CD4-positive, alpha-beta T cell (primary cell): ENCODE data around the gene ZNF697. TPM values are rescaled to one million over a fixed set of nuclear protein-coding genes. Genes with fewer than 3 reads are reported as not detected.

Experiments
- ATAC-seq: fragments of 200-7000 bp; cut with Tn5 transposase; one replicate; pipeline ENCODE4 v1.10.0; 2022; ENCODE audit warnings: mild to moderate bottlenecking; ENCODE audit not compliant: poor library complexity
- CTCF ChIA-PET: fragments of 350-600 bp; sonication (Branson Sonifier 250); formaldehyde crosslinking; loops from one replicate; lab custom pipeline; 2021; ENCODE audit warnings: antibody characterized with exemption, inconsistent platforms; lab: Charles Lee
- POLR2A ChIA-PET: fragments of 350-600 bp; sonication (Branson Sonifier 250); formaldehyde crosslinking; loops from one replicate; lab custom pipeline; 2021; ENCODE audit warnings: antibody characterized with exemption, inconsistent platforms; lab: Charles Lee
- DNase-seq, 14 experiments: peaks; one replicate each; pipeline ENCODE4 v3.0.0-alpha.2; 2013 to 2020; ENCODE audit warnings: mixed read lengths in 2 of 14
- H3K27ac ChIP-seq, 2 donors: one replicate each; pipeline versions ENCODE4 v1.5.1 to v1.7.0; 2013; ENCODE audit warnings: low read length in 2 of 2, low read depth in 1 of 2, mild to moderate bottlenecking in 1 of 2
- H3K27me3 ChIP-seq, 2 experiments: 1 replicate in 1 of 2; 2 replicates in 1 of 2; pipeline versions ENCODE4 v1.6.1 to v1.7.0; 2013; ENCODE audit warnings: low read length in 2 of 2, control low read depth in 1 of 2, mild to moderate bottlenecking in 1 of 2, moderate library complexity in 1 of 2; ENCODE audit not compliant: insufficient read depth in 2 of 2, control insufficient read depth in 1 of 2
- H3K36me3 ChIP-seq: one replicate; pipeline ENCODE4 v1.6.1; 2013; ENCODE audit warnings: low read length, control low read depth; ENCODE audit not compliant: insufficient read depth
- H3K4me1 ChIP-seq: one replicate; pipeline ENCODE4 v1.6.1; 2013; ENCODE audit warnings: low read length, control low read depth; ENCODE audit not compliant: insufficient read depth
- H3K4me3 ChIP-seq: one replicate; pipeline ENCODE4 v1.5.1; 2013; ENCODE audit warnings: mild to moderate bottlenecking, low read length, moderate library complexity
- H3K9me3 ChIP-seq, 2 experiments: 1 replicate in 1 of 2; 2 replicates in 1 of 2; pipeline versions ENCODE4 v1.6.1 to v1.7.0; 2013; ENCODE audit warnings: low read length in 2 of 2, mild to moderate bottlenecking in 2 of 2, control low read depth in 1 of 2, moderate library complexity in 1 of 2; ENCODE audit not compliant: control insufficient read depth in 1 of 2, insufficient read depth in 1 of 2
- H3K27ac Mint-ChIP-seq: one replicate; pipeline ENCODE4 v1.8.0; 2020; ENCODE audit warnings: mixed read lengths
- H3K27me3 Mint-ChIP-seq: one replicate; pipeline ENCODE4 v1.8.0; 2021; ENCODE audit warnings: mixed read lengths
- H3K36me3 Mint-ChIP-seq: one replicate; pipeline ENCODE4 v1.8.0; 2021; ENCODE audit warnings: low read depth, mixed read lengths
- H3K4me1 Mint-ChIP-seq: one replicate; pipeline ENCODE4 v1.8.0; 2021; ENCODE audit warnings: low read depth, mixed read lengths
- H3K4me3 Mint-ChIP-seq: one replicate; pipeline ENCODE4 v1.8.0; 2020; ENCODE audit warnings: mild to moderate bottlenecking, mixed read lengths
- H3K9me3 Mint-ChIP-seq: one replicate; pipeline ENCODE4 v1.8.0; 2020; ENCODE audit warnings: mixed read lengths
- CTCF ChIP-seq: fragments of 200-600 bp; IDR thresholded peaks from one replicate; pipeline ENCODE4 v1.8.0; 2022; ENCODE audit warnings: antibody characterized with exemption, mild to moderate bottlenecking
- intact Hi-C, 2 experiments: fragments of 100-400 bp; cut with DNase I in 1 of 2; cut with micrococcal nuclease in 1 of 2; formaldehyde crosslinking; loops; one replicate each; pipeline versions ENCODE4 v1.15.1 to v1.9.0; 2023 to 2025; cut with DNase I, micrococcal nuclease
- total RNA-seq, 174 experiments: library from RNA in 2 of 174; stranded (reverse) in 2 of 174; gene quantifications; one replicate each; pipeline ENCODE4 v1.2.3 and lab custom pipeline; 2021 to 2026

The ZNF697 gene
- total RNA-seq, 2 experiments from 2014 or later, result 0.05 to 0.06 TPM

- ATAC-seq (no peak), DNase-seq (no peak)
- H3K27me3 ChIP-seq, result peaks cover 30 to 44% of the 10 kb centered on the region in 2 experiments
- no peak overlapping the region for H3K4me3 Mint-ChIP-seq
- TF ChIP-seq CTCF, result no peak
- no peaks in the 10 kb centered on the region for H3K36me3 ChIP-seq
- intact Hi-C loops, result no loop called here
- H3K4me1 ChIP-seq, result peaks cover 6% of the 10 kb centered on the region
- H3K9me3 ChIP-seq, result peaks cover 0 to 8% of the 10 kb centered on the region in 2 experiments
- no peaks in the 10 kb centered on the region for H3K36me3 Mint-ChIP-seq
- no peak overlapping the region for H3K27ac ChIP-seq
- peaks cover 84% of the 10 kb centered on the region for H3K27me3 Mint-ChIP-seq
- ChIA-PET POLR2A (no interaction called here), CTCF (no interaction called here)
- no peak overlapping the region for H3K27ac Mint-ChIP-seq
- H3K4me1 Mint-ChIP-seq, result peaks cover 5% of the 10 kb centered on the region
- no peaks in the 10 kb centered on the region for H3K9me3 Mint-ChIP-seq
- no peak overlapping the region for H3K4me3 ChIP-seq
Measured at GRCh38 chr1:119651133-119651532, 3.1 kb upstream of the ZNF697 start.

DNA sequence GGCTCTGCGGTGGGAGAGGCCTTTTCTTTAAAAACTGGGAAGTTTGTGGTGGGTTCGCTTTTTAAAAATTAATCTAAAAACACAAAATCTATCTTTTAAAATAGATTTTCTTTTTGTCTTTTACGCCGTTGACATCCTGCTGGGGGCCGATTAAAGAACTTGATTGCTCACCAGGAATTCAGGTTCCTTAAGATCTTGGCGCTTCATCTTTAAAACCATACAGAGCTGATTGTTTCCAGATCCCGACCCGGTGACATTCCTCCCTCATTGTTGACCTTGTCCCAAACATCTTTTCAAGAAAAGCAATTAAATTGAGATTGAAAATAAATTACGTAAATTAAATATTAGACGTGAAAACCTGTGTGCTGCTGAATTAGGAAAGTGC lies 546 bp upstream of the ZNF697 start:
- intact Hi-C loops, result no loop called here
- ChIA-PET CTCF (no interaction called here), POLR2A (no interaction called here)
- Histone ChIP-seq H3K36me3 (no peaks in the 10 kb centered on the region), H3K4me3 (peak overlapping the region; percentile 38), H3K27ac (no peak overlapping the region), H3K9me3 (peaks cover 0 to 8% of the 10 kb centered on the region in 2 experiments), H3K27me3 (peaks cover 30 to 52% of the 10 kb centered on the region in 2 experiments), H3K4me1 (peaks cover 6% of the 10 kb centered on the region)
- Mint-ChIP-seq H3K27ac (no peak overlapping the region), H3K4me1 (peaks cover 5% of the 10 kb centered on the region), H3K36me3 (no peaks in the 10 kb centered on the region), H3K27me3 (peaks cover 88% of the 10 kb centered on the region), H3K9me3 (no peaks in the 10 kb centered on the region), H3K4me3 (peak overlapping the region; percentile 17)
- no peak for DNase-seq
- no peak for TF ChIP-seq CTCF
- no peak for ATAC-seq

DNA sequence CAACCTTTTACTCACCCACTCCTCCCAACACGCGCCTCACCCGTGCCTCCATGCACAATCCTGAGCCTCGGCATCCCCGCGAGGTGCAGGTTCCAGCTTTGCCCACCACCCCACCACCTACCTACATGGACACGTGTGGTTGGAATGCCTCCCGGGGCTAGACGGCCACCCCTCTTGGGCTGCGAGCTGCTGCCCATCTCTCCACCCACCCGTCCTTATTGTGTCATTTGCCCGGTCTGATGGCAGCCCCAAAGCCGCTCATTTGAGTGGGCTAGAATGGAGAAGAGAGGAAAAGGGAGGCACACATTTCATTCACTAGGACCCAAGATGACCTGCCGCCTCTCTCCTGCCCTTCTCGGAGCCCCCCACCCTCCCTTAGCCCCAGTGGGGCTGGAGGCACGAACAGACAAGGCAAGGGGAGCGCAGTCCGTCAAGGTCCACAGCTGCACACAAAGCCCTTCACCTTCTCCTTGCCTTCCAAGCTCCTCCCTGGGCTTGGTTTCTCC lies 785 bp downstream of the ZNF697 start:
- DNase-seq, result no peak
- H3K4me1 Mint-ChIP-seq, result peaks cover 5% of the 10 kb centered on the region
- peak overlapping the region; percentile 38 for H3K4me3 ChIP-seq
- H3K36me3 Mint-ChIP-seq, result no peaks in the 10 kb centered on the region
- peaks cover 0 to 8% of the 10 kb centered on the region in 2 experiments for H3K9me3 ChIP-seq
- H3K27ac Mint-ChIP-seq, result no peak overlapping the region
- no peaks in the 10 kb centered on the region for H3K9me3 Mint-ChIP-seq
- intact Hi-C loops, result no loop called here
- peaks cover 6% of the 10 kb centered on the region for H3K4me1 ChIP-seq
- peaks cover 30 to 62% of the 10 kb centered on the region in 2 experiments for H3K27me3 ChIP-seq
- ChIA-PET CTCF (no interaction called here), POLR2A (no interaction called here)
- no peak for TF ChIP-seq CTCF
- H3K4me3 Mint-ChIP-seq, result peak overlapping the region; percentile 43
- H3K27me3 Mint-ChIP-seq, result peaks cover 88% of the 10 kb centered on the region
- no peak overlapping the region for H3K27ac ChIP-seq
- ATAC-seq, result no peak
- no peaks in the 10 kb centered on the region for H3K36me3 ChIP-seq
